Measurements from ENCODE around the gene TAOK3.

TAOK3 gene

GRCh38 chr12:118361092-118361404 lies 11.7 kb downstream of the TAOK3 start:
- TF ChIP-seq CTCF (IDR thresholded peaks at IDR 0.05; ENCODE audit: low read depth, low read length), result no peak
- in situ Hi-C loops (cut with HindIII; ENCODE audit: low sequenced_read_pairs), result no loop called here
- H3K4me3 ChIP-seq (ENCODE audit: low read depth, low read length), result peak overlapping the region; percentile 6
- no peak for DNase-seq (ENCODE audit: low read depth, low spot score)

- in situ Hi-C loops (cut with HindIII; ENCODE audit: low sequenced_read_pairs), result no loop called here
- no peak overlapping the region for H3K4me3 ChIP-seq (ENCODE audit: low read depth, low read length)
- no peak for DNase-seq (ENCODE audit: low read depth, low spot score)
- no peak for TF ChIP-seq CTCF (IDR thresholded peaks at IDR 0.05; ENCODE audit: low read depth, low read length)
Observed at GRCh38 chr12:118359541-118359915, 13.2 kb downstream of the TAOK3 start.

- in situ Hi-C loops (cut with HindIII; ENCODE audit: low sequenced_read_pairs), result no loop called here
- DNase-seq (ENCODE audit: low read depth, low spot score), result no peak
Observed at GRCh38 chr12:118358612-118359540, 13.8 kb downstream of the TAOK3 start.

GRCh38 chr12:118358008-118358359 lies 14.7 kb downstream of the TAOK3 start:
- DNase-seq (ENCODE audit: low read depth, low spot score), result no peak
- in situ Hi-C loops (cut with HindIII; ENCODE audit: low sequenced_read_pairs), result no loop called here
- no peak overlapping the region for H3K4me3 ChIP-seq (ENCODE audit: low read depth, low read length)
- no peak for TF ChIP-seq CTCF (IDR thresholded peaks at IDR 0.05; ENCODE audit: low read depth, low read length)

More at GRCh38 chr12:118358612-118359540, 13.8 kb downstream of the TAOK3 start:
- no peak overlapping the region for H3K4me3 ChIP-seq (ENCODE audit: low read depth, low read length)
- TF ChIP-seq CTCF (IDR thresholded peaks at IDR 0.05; ENCODE audit: low read depth, low read length), result no peak

- DNase-seq (ENCODE audit: low read depth, low spot score), result peak; percentile 63
- peak; percentile 10 for TF ChIP-seq CTCF (IDR thresholded peaks at IDR 0.05; ENCODE audit: low read depth, low read length)
- H3K4me3 ChIP-seq (ENCODE audit: low read depth, low read length), result no peak overlapping the region
- in situ Hi-C loops (cut with HindIII; ENCODE audit: low sequenced_read_pairs), result no loop called here
Observed at GRCh38 chr12:118357257-118358007, 15.3 kb downstream of the TAOK3 start.

- TF ChIP-seq CTCF (IDR thresholded peaks at IDR 0.05; ENCODE audit: low read depth, low read length), result no peak
- no peak overlapping the region for H3K4me3 ChIP-seq (ENCODE audit: low read depth, low read length)
- peak; percentile 80 for DNase-seq (ENCODE audit: low read depth, low spot score)
- in situ Hi-C loops (cut with HindIII; ENCODE audit: low sequenced_read_pairs), result no loop called here
Observed at GRCh38 chr12:118356809-118357256, 15.9 kb downstream of the TAOK3 start.

Data from astrocyte of the spinal cord (primary cell).